22Rv1 (cell line): ENCODE data around the gene NFATC3.
"Not testable (repeated sequence)": the region's sequence is repeated elsewhere in the genome, so short reads cannot be mapped to it uniquely, and the experiment has no call there.

ENCODE experiments used
- H3K27ac ChIP-seq: fragments of 450-650 bp; 2 replicates; pipeline ENCODE4 v1.5.1; 2017
- CTCF ChIP-seq: fragments of 450-650 bp; IDR thresholded peaks from 2 replicates; pipeline ENCODE4 v1.5.1; 2017; ENCODE audit warnings: mild to moderate bottlenecking
- ZFX ChIP-seq: fragments of 450-650 bp; IDR thresholded peaks from 2 replicates; pipeline ENCODE4 v1.6.1; 2017; ENCODE audit warnings: antibody characterized with exemption, borderline replicate concordance

Gene NFATC3

DNA sequence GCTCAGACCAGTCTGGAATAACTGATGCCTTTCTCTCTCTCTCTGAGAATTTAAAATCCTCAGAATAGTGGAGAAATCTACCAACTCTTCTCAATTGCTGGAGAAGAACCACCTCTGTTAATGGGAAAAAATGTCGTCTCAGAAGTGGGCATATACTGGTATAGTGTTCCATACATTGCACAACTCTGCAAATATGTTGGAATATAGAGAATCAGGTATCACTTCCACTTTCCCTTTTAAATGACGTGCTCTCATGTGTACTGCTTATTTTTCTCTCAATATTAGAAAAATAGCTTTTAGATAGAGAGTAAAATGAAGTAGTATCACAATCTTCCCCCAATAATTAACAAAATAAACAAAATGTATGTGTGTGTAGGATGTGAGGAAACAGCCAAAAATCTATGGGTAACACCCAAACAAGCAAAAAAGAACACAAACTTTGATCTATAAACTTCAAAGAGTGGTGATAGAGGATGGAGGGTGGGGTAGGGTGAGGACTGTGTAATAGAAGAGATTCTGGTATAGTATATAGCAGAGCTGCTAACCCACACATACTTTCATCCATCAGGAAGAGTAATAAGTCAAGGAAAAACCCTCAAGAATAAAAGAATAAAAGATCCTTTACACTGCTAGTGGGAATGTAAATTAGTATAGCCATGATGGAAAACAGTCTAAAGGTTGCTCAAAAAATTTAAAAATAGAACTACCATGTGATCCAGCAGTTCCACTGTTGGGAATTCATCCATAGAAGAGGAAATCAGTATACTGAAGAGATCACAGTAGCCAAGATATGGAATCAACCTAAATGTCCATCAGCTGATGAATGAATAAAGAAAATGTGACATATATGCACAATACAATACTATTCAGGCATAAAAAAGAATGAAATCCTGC lies 46.9 kb downstream of the NFATC3 start:
- no peak for TF ChIP-seq ZFX
- no peak for TF ChIP-seq CTCF
- no peak overlapping the region for H3K27ac ChIP-seq

GRCh38 chr16:68133000-68133399 lies 47.8 kb downstream of the NFATC3 start:
- not testable (repeated sequence) for H3K27ac ChIP-seq

GRCh38 chr16:68134644-68135043 lies 49.5 kb downstream of the NFATC3 start:
- no peak overlapping the region for H3K27ac ChIP-seq
- no peak for TF ChIP-seq ZFX
- TF ChIP-seq CTCF = no peak

- TF ChIP-seq CTCF (no peak), ZFX (no peak)
- no peak overlapping the region for H3K27ac ChIP-seq
These were observed 51.3 kb downstream of the NFATC3 start for GRCh38 chr16:68136515-68136914.

DNA sequence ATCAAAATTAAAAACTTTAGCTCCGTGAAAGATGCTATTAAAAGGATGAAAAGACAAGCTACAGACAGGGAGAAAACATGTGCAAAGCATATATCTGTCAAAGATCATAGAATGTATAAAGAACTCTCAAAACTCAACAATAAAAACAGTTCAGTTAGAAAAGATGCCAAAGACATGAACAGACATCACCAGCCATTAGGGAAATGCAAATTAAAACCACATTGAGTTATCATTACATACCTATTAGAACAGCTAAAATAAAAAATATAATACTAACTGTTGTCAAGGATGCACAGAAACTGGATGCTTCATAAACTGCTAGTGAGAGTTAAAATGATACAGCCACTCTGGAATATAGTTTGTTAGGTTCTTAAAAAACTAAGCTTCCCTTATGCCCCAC lies 58.8 kb downstream of the NFATC3 start:
- no peak overlapping the region for H3K27ac ChIP-seq
- TF ChIP-seq CTCF (no peak), ZFX (no peak)

DNA sequence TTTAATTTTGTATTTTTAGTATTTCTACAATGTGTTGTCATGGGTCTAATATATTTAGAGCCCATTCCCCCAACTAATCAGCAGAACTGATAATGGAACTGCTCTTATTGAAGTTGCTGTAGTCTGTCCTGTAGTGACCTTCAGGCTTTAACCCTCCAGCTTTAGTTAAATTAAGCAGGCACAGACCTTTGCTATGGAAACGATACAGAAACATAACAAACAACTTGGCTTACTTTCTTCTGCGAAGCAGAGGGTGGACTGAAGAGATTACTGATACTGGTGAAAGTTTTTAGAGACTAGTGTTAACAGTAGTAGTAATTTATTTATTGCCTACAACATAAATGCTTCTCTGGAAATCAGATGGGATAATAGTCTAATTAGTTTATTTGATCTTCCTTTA lies 61.4 kb downstream of the NFATC3 start:
- no peak overlapping the region for H3K27ac ChIP-seq
- no peak for TF ChIP-seq ZFX
- TF ChIP-seq CTCF = no peak

- no peak overlapping the region for H3K27ac ChIP-seq
- TF ChIP-seq CTCF (no peak), ZFX (no peak)
These were observed 62.3 kb downstream of the NFATC3 start for GRCh38 chr16:68147444-68147843.

DNA sequence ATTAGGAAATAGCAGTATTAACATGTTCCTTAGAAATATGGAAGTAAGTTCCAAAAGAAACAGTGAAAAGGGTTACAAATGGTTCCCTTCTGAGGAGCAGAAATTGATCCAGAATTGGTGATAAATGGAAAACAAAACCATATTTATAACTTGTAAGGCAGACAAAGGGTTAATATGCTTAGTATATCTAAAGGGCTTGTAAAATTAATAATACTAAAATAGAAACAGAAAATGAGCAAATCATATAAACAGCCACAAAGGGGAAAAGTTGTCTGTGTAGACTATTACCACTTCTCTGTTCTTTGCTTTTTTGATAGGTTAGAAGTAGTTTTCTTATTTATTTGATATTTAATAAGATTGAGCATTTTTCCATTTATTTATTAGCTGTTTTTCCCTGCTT lies 64.4 kb downstream of the NFATC3 start:
- no peak for TF ChIP-seq CTCF
- no peak for TF ChIP-seq ZFX
- no peak overlapping the region for H3K27ac ChIP-seq
